GM21723 (cell line): ENCODE measurements around the gene MGAT5B.
A peak's percentile ranks its signal among the peaks of the same experiment; 100 is the strongest.
"Not testable (repeated sequence)": the region's sequence is repeated elsewhere in the genome, so short reads cannot be mapped to it uniquely, and the experiment has no call there.

Experiments
- ATAC-seq: cut with Tn5 transposase; IDR thresholded peaks from one replicate; pipeline ENCODE4 v1.9.1; 2021; ENCODE audit warnings: mild to moderate bottlenecking, moderate library complexity; ENCODE audit not compliant: unreplicated experiment

Gene MGAT5B

GRCh38 chr17:76972046-76972641, 103.9 kb downstream of the MGAT5B start:
- no peak for ATAC-seq

DNA sequence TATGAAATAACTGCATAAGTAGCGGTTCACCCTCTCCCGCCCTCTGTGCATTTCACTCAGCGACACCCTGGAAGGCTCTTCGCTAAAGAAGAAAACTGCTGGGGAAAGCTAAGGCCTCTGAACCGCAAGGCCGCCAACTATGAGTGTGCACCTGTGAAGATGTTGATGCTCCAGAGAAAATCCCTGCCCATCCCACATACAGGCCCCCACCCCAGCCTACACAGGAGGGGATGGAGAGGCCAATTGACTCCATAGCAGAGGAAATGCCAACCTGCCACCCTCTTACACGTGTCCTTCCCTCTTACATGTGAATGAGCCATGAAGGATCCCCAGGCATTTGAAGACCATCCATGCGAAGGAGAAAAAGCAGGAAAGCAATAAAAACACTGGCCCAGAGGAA, 104.8 kb downstream of the MGAT5B start:
- ATAC-seq: no peak

GRCh38 chr17:76974721-76975120, 106.5 kb downstream of the MGAT5B start:
- ATAC-seq: no peak

DNA sequence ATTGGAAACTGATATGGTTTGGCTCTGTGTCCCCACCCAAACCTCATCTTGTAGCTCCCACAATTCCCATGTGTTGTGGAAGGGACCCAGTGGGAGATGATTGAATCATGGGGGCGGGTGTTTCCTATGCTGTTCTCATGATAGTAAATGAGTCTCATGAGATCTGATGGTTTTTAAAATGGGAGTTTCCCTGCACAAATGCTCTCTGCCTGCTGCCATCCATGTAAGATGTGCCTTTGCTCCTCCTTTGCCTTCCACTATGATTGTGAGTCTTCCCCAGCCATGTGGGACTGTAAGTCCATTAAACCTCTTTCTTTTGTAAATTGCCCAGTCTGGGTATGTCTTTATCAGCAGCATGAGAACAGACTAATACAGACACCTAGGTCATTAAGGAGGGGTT, 109.8 kb downstream of the MGAT5B start:
- ATAC-seq: not testable (repeated sequence)

DNA sequence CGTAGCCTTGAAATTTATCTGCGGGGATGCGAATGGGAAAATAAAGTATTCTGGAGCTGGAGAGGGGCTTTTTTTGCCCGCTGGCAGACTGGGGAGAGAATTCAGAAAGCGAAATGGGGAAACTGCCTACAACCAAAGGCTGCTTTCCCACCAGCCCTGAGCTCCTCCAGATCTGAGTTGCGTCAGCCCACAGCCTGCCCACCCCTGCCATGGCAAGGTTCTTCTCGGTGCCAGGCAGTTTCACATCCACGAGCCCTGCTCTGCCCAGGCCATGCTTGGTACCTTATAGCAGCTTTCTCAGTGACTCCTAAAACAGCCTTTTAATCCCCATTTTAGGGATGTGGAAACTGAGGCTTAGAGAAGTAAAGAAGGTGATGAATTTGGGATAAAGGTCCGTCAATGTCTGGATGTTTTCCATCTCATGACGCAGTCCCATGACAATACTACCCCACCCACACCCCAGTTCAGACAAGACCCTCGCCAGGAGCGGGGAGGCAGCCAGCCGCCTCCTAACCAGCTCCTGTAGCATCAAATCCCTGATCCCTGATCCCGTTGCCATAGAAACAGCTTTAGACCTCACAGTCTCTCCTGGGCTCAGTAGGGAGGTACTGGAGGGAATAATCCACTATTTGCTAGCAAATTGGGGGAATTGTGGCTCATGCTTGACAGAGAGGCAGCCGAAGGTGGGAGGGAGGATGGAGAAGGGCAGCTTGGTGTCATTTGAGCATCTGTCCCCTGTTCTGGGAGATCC, 113.5 kb downstream of the MGAT5B start:
- no peak for ATAC-seq

DNA sequence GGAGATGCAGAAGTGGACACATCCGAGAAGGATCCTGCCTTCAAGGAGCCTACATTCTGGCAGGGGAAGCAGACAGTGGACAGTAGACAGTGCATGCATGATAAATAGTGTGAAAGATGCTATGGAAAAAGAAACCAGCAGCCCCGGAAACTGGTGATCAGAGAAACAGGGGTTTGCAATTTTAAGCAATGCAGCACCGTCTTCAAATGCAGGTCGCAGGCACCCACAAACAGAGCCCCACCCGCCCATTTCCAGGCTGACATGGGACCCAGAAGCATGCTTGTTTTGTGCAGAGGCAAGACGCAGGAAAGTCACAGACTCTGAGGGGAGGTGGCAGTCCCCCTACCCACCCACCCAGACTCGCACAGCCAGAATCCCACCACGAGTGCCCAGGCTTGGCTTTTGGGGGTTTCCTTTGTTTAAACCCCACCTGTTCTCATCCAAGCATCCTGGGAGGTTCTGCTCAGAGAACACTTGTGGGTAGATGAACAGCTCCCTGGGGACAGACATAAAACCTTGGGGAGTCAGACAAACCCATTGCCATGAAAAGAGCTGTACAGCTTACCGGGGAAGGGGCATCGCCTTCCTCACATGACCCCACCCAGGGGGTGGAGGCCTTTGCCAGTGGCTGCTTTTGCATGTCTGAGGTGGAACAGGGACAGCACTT, 114.3 kb downstream of the MGAT5B start:
- no peak for ATAC-seq

DNA sequence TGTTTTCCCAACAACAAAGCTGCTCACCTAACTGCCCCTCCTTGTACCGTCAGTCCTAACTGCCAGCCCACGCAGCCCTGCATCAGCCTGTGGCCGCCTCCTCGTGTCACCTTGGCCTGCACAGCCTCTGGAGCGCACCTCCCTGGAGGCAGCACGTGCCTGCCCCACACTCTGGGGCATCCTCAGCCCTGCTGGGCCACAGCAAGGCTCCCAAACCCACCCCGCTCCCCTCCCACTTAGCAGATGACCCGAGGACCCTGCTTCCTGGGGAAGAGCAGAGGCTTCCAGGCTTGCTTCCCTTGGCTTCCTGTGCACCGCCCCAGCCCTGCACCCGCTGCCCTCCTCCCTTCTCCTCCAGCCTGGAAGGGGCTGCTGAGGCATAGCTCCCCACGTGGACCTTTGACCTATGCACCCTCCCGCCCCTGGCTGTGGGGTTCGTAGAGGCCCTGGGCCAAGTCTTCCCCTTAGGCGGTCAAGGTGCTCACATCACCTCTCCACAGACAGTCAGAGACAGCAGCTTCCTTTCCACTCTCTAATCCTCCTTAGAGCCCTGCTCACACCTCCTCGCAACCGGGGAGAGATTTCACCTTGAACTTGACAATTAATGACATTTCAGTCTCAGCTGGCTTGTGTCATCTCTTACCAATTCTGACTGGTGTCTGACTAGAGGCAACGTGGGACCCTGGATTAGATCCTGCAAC, 115.0 kb downstream of the MGAT5B start:
- ATAC-seq: no peak

DNA sequence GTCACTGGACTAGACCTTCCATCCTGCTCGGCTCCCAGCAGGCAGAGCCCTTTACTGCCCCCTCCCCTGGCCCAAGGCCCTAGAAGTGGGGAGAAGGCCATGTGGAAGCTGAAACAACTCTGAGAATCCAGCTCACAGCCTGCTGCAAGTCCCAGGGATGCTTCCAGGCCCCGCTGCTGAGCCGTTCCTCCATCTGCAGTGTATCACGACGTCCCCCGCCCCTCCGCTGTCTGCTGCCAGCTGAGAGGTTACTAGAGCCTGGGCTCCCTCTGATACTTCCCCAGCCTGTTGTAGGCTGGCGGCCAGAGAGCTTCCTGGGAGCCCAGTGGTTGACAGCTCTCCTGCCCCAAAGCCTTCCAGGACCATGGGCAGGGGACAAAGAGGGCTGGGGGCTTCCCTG, 118.2 kb downstream of the MGAT5B start:
- no peak for ATAC-seq

DNA sequence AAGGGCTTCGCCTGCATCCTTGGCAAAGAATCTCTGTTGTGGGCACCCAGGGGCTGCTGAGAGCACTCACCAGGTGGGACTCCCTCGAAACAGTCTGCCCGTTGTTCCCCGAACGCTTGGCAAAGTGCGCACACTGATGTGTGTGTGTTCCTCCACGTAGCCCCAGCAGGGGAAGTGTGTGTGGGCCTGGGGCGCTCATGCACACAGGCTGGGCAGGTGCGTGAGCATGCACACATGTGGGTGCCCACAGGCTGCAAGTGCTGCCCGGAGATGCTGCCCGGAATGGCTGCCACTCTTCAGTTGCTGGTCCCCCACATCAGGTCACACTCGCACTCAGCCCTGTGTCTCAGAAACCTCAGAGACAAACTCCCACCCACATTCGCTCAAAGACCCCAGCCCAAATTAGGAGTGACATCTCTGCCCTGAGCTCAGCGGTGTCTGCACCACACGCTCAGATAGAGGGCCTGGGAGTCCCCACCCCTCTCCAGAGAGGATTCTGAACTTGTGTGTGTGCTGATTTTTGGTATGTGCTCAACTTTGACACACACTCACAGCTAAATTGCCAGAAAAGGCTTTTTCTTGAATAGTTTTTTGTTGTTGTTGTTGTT, 119.4 kb downstream of the MGAT5B start:
- ATAC-seq: no peak

- no peak for ATAC-seq
Measured at GRCh38 chr17:76988796-76989195, 120.6 kb downstream of the MGAT5B start.

DNA sequence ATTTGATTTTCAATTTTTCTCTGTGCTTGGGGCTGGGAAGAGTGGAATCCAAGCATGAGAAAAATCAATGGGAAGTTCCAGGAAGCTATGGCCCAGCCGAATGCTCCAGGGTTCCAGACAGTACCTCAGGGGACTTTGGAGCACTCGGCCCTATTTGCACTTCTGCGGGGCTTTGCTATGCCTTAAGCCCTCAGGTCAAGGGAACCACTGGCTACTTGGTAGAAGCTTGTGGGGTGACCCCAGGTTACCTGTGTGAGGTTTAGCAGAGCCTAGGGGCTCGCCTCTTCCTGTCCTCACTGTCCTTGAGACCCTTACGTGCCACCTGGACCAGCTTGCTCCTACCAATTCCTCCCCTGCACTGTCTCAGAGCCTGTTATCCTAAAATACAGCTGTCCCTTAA, 121.3 kb downstream of the MGAT5B start:
- no peak for ATAC-seq

DNA sequence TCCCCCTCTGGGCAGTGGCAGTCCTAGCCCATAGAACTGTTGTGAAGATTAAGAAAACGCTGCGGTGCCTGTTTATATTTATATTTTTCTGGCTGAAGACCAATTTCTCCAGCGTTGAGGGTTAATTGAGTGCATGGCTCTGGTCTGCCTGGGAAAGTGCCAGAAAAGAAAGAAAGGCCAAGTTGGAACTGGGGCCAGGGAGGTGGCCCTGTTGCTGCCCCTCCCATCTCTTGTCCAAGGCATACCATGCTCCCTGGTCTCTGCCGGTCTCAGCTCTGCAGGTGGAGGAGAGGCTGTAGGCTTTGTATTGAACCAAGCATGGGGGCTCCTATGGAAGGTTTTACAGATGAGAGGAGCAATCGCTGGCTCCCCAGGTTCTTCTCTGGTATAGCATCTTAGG, 124.7 kb downstream of the MGAT5B start:
- no peak for ATAC-seq

GRCh38 chr17:76993651-76994050, 125.4 kb downstream of the MGAT5B start:
- ATAC-seq: no peak

DNA sequence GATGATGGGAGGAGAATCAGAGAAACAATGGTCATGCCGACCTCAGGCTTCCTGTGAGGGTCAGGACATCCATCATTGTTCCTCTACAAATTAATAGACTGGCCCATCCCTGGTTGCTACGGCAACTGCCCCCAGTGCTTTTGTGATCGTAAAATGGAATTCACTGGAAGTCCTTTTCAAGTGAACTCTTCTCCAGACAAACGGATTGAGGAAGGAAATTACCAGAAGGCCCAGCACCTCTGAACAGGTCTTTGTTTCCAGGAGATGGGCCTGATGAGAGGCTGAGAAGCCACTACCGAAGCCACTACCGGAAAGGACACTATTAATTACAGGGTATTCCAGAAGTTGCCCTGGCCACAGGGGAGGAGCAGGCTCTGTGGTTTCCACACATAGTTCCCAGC, 126.0 kb downstream of the MGAT5B start:
- ATAC-seq: no peak

DNA sequence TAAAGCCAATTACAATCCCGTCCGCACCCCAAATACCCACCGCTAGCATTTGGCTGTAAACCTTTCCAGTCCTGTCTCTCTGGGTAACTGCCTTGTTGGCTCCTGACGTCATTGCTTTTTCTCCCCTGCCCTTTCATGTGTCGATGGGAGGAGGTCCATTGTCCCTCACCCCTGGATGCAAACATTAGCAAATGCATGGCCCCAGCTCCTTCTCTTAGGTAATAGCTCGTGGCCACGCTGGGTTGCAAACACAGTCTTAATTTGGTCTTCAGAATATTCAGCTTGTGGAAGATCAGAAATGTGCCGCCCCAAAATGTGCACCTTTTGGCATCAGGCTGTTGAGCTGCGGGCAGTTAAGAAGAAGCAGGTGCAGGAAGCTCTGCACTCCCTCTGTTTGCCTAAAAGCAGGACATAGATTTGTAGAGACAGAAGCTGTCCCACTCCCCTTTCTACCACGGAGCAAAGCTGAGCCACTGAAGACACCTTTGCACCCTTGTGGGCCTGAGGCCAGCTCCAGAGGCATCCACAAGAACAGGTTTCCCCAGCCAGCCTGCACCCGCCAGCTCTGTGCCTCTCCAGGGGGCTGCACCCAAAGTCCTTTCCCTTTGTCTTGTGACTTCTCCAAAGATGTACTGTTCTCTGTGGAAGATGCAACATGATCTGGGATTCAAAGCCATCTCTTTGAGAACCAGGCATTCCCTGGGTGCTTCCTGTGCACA, 127.3 kb downstream of the MGAT5B start:
- no peak for ATAC-seq

DNA sequence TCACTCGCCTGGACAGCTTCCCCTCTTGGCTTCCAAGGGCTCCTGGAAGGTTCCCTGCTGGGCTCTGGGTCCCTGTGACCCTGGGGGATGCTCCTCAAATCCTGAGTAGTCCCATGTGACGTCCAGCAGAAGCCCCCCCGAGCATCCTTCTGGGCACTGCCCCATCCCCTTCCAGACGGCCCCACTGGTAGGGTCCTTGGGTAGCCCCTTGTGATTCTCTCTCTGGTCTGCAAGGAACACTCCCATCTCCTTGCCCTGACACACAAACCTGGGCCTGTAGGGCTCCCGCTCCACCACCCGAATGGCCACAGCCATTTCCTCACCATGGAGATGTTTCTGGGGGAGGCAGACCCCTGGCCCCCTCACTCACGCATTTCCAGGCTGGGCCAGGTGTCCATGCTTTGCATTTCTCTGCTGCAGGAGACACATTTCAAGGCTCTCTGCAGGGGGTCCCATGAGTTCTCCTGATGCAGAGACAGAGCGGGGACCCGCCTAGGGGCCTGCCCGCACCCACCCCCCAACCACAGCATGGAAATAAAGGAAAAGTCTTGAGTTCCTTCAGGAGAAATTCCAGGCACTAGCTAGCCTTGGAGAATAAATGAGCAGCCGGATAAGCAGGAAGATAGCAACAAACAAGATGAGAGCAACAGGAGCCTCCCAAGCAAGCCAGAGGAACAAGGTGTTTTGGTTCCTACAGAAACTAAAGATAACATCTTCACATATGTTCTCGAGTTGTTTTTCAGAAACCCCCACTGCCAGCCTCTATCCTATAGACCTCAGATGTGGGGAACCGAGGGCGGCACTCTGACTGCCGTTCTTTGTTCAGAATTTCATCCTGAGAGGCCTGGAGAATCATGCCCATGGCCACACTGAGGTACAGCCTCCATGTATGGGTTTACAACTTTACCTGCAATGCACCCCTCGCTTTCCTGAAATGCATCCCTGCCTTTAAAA, 128.8 kb downstream of the MGAT5B start:
- no peak for ATAC-seq

GRCh38 chr17:76997981-76998531, 129.9 kb downstream of the MGAT5B start:
- peak; percentile 63 for ATAC-seq

DNA sequence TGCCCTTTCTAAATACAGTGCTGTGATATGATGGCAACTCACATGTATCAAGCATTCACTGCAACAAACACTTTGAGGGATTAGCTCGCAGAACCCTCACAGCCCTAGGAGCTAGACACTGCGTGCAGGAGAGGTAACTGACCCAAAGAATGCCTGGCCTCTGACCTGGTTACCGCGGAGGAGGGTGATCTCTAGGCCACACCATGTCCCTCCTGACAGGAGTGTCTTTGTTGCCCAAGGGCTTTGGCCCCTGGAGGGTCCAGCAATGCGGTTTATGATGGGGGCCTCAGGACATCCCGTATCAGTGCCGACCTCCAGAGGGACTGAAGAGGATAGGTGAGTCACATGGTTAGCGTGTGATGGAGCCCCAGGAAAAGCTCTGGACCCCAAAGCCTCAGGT, 130.6 kb downstream of the MGAT5B start:
- no peak for ATAC-seq
